Mammary epithelial cell (primary cell): Measurements from ENCODE around the gene NF1.

ENCODE experiments used
- CTCF ChIP-seq, 2 donors: IDR thresholded peaks in 1 of 2; conservative IDR thresholded peaks in 1 of 2; 2 replicates each; pipeline ENCODE4 v1.5.1; 2011 to 2012; ENCODE audit warnings: inconsistent platforms in 2 of 2, low read length in 2 of 2, mild to moderate bottlenecking in 2 of 2, control low read depth in 1 of 2, low read depth in 1 of 2; ENCODE audit not compliant: insufficient read depth in 1 of 2; ENCODE audit errors: extremely low read depth in 1 of 2
- EZH2 ChIP-seq: IDR thresholded peaks from 2 replicates; pipeline ENCODE4 v1.6.1; 2012; ENCODE audit warnings: low read length, inconsistent platforms, borderline replicate concordance

- TF ChIP-seq CTCF (conservative IDR thresholded peaks at IDR 0.05 in 1 of 2, IDR thresholded peaks at IDR 0.05 in 1 of 2; ENCODE audit: extremely low read depth in 1 of 2, insufficient read depth in 1 of 2, low read depth in 1 of 2, low read length in 2 of 2) = no peak
- no peak for TF ChIP-seq EZH2
These were observed 223.6 kb downstream of the NF1 start for GRCh38 chr17:31318298-31318801.
